H9 (cell line): ENCODE data around the gene DCAF6. TPM values are rescaled to one million over a fixed set of nuclear protein-coding genes. Genes with fewer than 3 reads are reported as not detected.

ENCODE experiments used
- DNase-seq: peaks from one replicate; pipeline ENCODE4 v3.0.0-alpha.2; 2017
- H2AFZ ChIP-seq: one replicate; pipeline ENCODE4 v1.6.1; 2013; ENCODE audit warnings: mild to moderate bottlenecking, low read length, control low read depth, moderate library complexity
- H2AK5ac ChIP-seq: 2 replicates; pipeline ENCODE4 v1.6.1; 2013; ENCODE audit warnings: low read length, control low read depth, mixed read lengths; ENCODE audit not compliant: insufficient read length
- H2BK120ac ChIP-seq: one replicate; pipeline ENCODE4 v1.6.1; 2013; ENCODE audit warnings: low read depth, mild to moderate bottlenecking, low read length, control low read depth, inconsistent platforms; ENCODE audit not compliant: poor library complexity, severe bottlenecking
- H2BK12ac ChIP-seq: 2 replicates; pipeline ENCODE4 v1.6.1; 2013; ENCODE audit warnings: low read length, control low read depth, mixed read lengths, low read depth; ENCODE audit not compliant: insufficient read length
- H2BK15ac ChIP-seq: 2 replicates; pipeline ENCODE4 v1.6.1; 2013; ENCODE audit warnings: low read depth, low read length, control low read depth
- H2BK20ac ChIP-seq: one replicate; pipeline ENCODE4 v1.6.1; 2013; ENCODE audit warnings: low read depth, mild to moderate bottlenecking, low read length, control low read depth, inconsistent platforms; ENCODE audit not compliant: poor library complexity, severe bottlenecking
- H2BK5ac ChIP-seq: 2 replicates; pipeline ENCODE4 v1.6.1; 2013; ENCODE audit warnings: low read length, control low read depth, mixed read lengths; ENCODE audit not compliant: insufficient read length
- H3K14ac ChIP-seq: 2 replicates; pipeline ENCODE4 v1.6.1; 2013; ENCODE audit warnings: low read length, control low read depth; ENCODE audit not compliant: insufficient read depth
- H3K18ac ChIP-seq: 2 replicates; pipeline ENCODE4 v1.6.1; 2013; ENCODE audit warnings: low read depth, mild to moderate bottlenecking, mixed read lengths, low read length, control low read depth; ENCODE audit not compliant: insufficient read length
- H3K23ac ChIP-seq: 2 replicates; pipeline ENCODE4 v1.6.1; 2013; ENCODE audit warnings: low read length, control low read depth, mixed read lengths, low read depth; ENCODE audit not compliant: insufficient read length
- H3K23me2 ChIP-seq: 2 replicates; pipeline ENCODE4 v1.6.1; 2013; ENCODE audit warnings: low read depth, mild to moderate bottlenecking, mixed read lengths, low read length, control low read depth; ENCODE audit not compliant: insufficient read length, poor library complexity, severe bottlenecking
- H3K27ac ChIP-seq: 2 replicates; pipeline ENCODE4 v1.5.1; 2013; ENCODE audit warnings: low read length, control low read depth, mixed read lengths, low read depth; ENCODE audit not compliant: insufficient read length
- H3K27me3 ChIP-seq: 2 replicates; pipeline ENCODE4 v1.6.1; 2013; ENCODE audit warnings: low read length, control low read depth, inconsistent platforms; ENCODE audit not compliant: insufficient read depth
- H3K4ac ChIP-seq: 2 replicates; pipeline ENCODE4 v1.6.1; 2013; ENCODE audit warnings: low read depth, mild to moderate bottlenecking, control low read depth, inconsistent platforms, low read length, moderate library complexity
- H3K4me1 ChIP-seq: 2 replicates; pipeline ENCODE4 v1.6.1; 2013; ENCODE audit warnings: low read length, control low read depth, inconsistent platforms; ENCODE audit not compliant: insufficient read depth
- H3K4me2 ChIP-seq: 2 replicates; pipeline ENCODE4 v1.6.1; 2013; ENCODE audit warnings: low read length, control low read depth, mixed read lengths; ENCODE audit not compliant: insufficient read length, insufficient read depth
- H3K56ac ChIP-seq: 2 replicates; pipeline ENCODE4 v1.6.1; 2013; ENCODE audit warnings: low read depth, mild to moderate bottlenecking, mixed read lengths, low read length, control low read depth; ENCODE audit not compliant: insufficient read length
- H3K79me1 ChIP-seq: 2 replicates; pipeline ENCODE4 v1.6.1; 2013; ENCODE audit warnings: low read depth, mild to moderate bottlenecking, moderate library complexity, low read length, control low read depth, inconsistent platforms; ENCODE audit not compliant: insufficient read depth, poor library complexity, severe bottlenecking
- H3K79me2 ChIP-seq: 2 replicates; pipeline ENCODE4 v1.6.1; 2013; ENCODE audit warnings: low read length, control low read depth, inconsistent platforms; ENCODE audit not compliant: insufficient read depth
- H3K9ac ChIP-seq: 2 replicates; pipeline ENCODE4 v1.6.1; 2013; ENCODE audit warnings: low read length, control low read depth, mixed read lengths; ENCODE audit not compliant: insufficient read length; ENCODE audit errors: extremely low read depth
- H3K9me3 ChIP-seq: one replicate; pipeline ENCODE4 v1.6.1; 2013; ENCODE audit warnings: low read depth, low read length, inconsistent platforms; ENCODE audit not compliant: control insufficient read depth
- H3T11ph ChIP-seq: one replicate; pipeline ENCODE4 v1.6.1; 2013; ENCODE audit warnings: mild to moderate bottlenecking, low read length, control low read depth, inconsistent platforms
- H4K20me1 ChIP-seq: one replicate; pipeline ENCODE4 v1.6.1; 2013; ENCODE audit not compliant: control insufficient read depth, insufficient read length, insufficient read depth
- H4K5ac ChIP-seq: 2 replicates; pipeline ENCODE4 v1.6.1; 2013; ENCODE audit warnings: low read depth, mild to moderate bottlenecking, mixed read lengths, low read length, control low read depth; ENCODE audit not compliant: insufficient read length
- H4K8ac ChIP-seq: replicated peaks from 2 replicates; pipeline ENCODE4 v1.6.1; 2013; ENCODE audit warnings: low read length, control low read depth, mixed read lengths, low read depth; ENCODE audit not compliant: insufficient read length
- H4K91ac ChIP-seq: 2 replicates; pipeline ENCODE4 v1.6.1; 2013; ENCODE audit warnings: low read depth, mild to moderate bottlenecking, moderate library complexity, mixed read lengths, low read length, control low read depth; ENCODE audit not compliant: insufficient read length
- H3K27ac Mint-ChIP-seq, 3 experiments: 2 replicates in 2 of 3; 3 replicates in 1 of 3; pipeline ENCODE4 v1.8.0; 2020 to 2021; ENCODE audit warnings: mixed read lengths in 3 of 3, mild to moderate bottlenecking in 1 of 3, moderate library complexity in 1 of 3
- H3K27me3 Mint-ChIP-seq: 2 replicates; pipeline ENCODE4 v1.8.0; 2021; ENCODE audit warnings: low read depth, mild to moderate bottlenecking, moderate library complexity, mixed read lengths
- H3K36me3 Mint-ChIP-seq, 3 experiments: 2 replicates in 2 of 3; 3 replicates in 1 of 3; pipeline ENCODE4 v1.8.0; 2020 to 2021; ENCODE audit warnings: low read depth in 3 of 3, mixed read lengths in 3 of 3; ENCODE audit not compliant: insufficient read depth in 1 of 3
- H3K4me1 Mint-ChIP-seq, 2 experiments: 2 replicates each; pipeline ENCODE4 v1.8.0; 2020; ENCODE audit warnings: mixed read lengths in 2 of 2
- H3K4me3 Mint-ChIP-seq, 2 experiments: 2 replicates in 1 of 2; 3 replicates in 1 of 2; pipeline ENCODE4 v1.8.0; 2020 to 2021; ENCODE audit warnings: mild to moderate bottlenecking in 2 of 2, mixed read lengths in 2 of 2, moderate library complexity in 1 of 2
- H3K9me3 Mint-ChIP-seq, 2 experiments: 2 replicates in 1 of 2; 3 replicates in 1 of 2; pipeline ENCODE4 v1.8.0; 2020; ENCODE audit warnings: mild to moderate bottlenecking in 2 of 2, mixed read lengths in 2 of 2, moderate library complexity in 1 of 2
- CTCF ChIP-seq: fragments of 200-600 bp; sonication (generic); conservative IDR thresholded peaks from 3 replicates; pipeline ENCODE4 v1.8.0; 2021; ENCODE audit warnings: antibody characterized with exemption, mild to moderate bottlenecking
- WGBS: extraction: QIAGEN DNeasy Blood & Tissue Kit; methylation state at CpG from one replicate; pipeline ENCODE4 v1.1.7; 2013; ENCODE audit warnings: missing lambda C conversion rate, low lambda C conversion rate, mixed read lengths; ENCODE audit not compliant: insufficient read length; ENCODE audit errors: extremely low coverage; 5-methylcytosine and 5-hydroxymethylcytosine counted together
- total RNA-seq: library from RNA; stranded (reverse); gene quantifications from 2 replicates; pipeline ENCODE4 v1.2.1, GENCODE V29; 2021

The DCAF6 gene
- total RNA-seq, 1 experiment from 2014 or later, result 16.0 TPM

- Histone ChIP-seq H2BK120ac (no peak overlapping the region), H2AK5ac (no peak overlapping the region), H3K4ac (no peak overlapping the region), H3K23ac (no peak overlapping the region), H4K8ac (no peak overlapping the region), H2BK5ac (no peak overlapping the region), H2BK20ac (no peak overlapping the region), H3K79me1 (no peaks in the 10 kb centered on the region), H3K14ac (no peak overlapping the region), H2BK15ac (no peak overlapping the region), H4K91ac (no peak overlapping the region), H3K27me3 (no peaks in the 10 kb centered on the region), H2AFZ (no peak overlapping the region), H4K20me1 (no peaks in the 10 kb centered on the region), H3K27ac (no peak overlapping the region), H3K56ac (no peak overlapping the region), H3T11ph (no peak overlapping the region), H3K23me2 (no peaks in the 10 kb centered on the region), H4K5ac (no peak overlapping the region), H2BK12ac (no peak overlapping the region), H3K79me2 (no peaks in the 10 kb centered on the region), H3K9ac (no peak overlapping the region), H3K9me3 (no peaks in the 10 kb centered on the region), H3K4me2 (no peak overlapping the region), H3K18ac (no peak overlapping the region), H3K4me1 (no peaks in the 10 kb centered on the region)
- Mint-ChIP-seq H3K4me3 (no peak overlapping the region), H3K36me3 (no peaks in the 10 kb centered on the region), H3K27me3 (no peaks in the 10 kb centered on the region), H3K27ac (no peak overlapping the region), H3K9me3 (no peaks in the 10 kb centered on the region), H3K4me1 (peaks cover 4 to 6% of the 10 kb centered on the region in 2 experiments; a peak in 3 of 4 replicates)
- no peak for DNase-seq
- no CpG with 5 or more reads among the region's 2 CpGs for WGBS
- TF ChIP-seq CTCF, result no peak
Measured at GRCh38 chr1:167924102-167924501, 12.4 kb upstream of the DCAF6 start.
